K562 (cell line): ENCODE data around the gene NRG3. TPM values are rescaled to one million over a fixed set of nuclear protein-coding genes. Genes with fewer than 3 reads are reported as not detected.
"Not testable (repeated sequence)": the region's sequence is repeated elsewhere in the genome, so short reads cannot be mapped to it uniquely, and the experiment has no call there.

Experiments
- ATAC-seq: fragments of 200-7000 bp; cut with Tn5 transposase; 3 replicates; pipeline ENCODE4 v1.9.1; 2020; ENCODE audit warnings: moderate library complexity
- BruUV-seq: library from RNA; stranded (reverse); fragments of 400-500 nt; replicated peaks from 2 replicates; lab custom pipeline; 2021; lab: Mats Ljungman, UMichigan
- CTCF ChIA-PET: fragments of 300-600 bp; formaldehyde crosslinking; extraction: SDS; loops from one replicate; lab custom pipeline; 2021; ENCODE audit warnings: low intra/inter-chr PET ratio; lab: Yijun Ruan, JAX
- POLR2A ChIA-PET: fragments of 300-600, 350-650 bp; sonication (Branson Sonifier 250); formaldehyde crosslinking; extraction: SDS; loops from one replicate; lab custom pipeline; 2021; ENCODE audit warnings: antibody characterized with exemption, inconsistent platforms; lab: Yijun Ruan, JAX
- DNase-seq, 4 experiments: peaks; one replicate each; pipeline versions ENCODE4 v3.0.0 to v3.0.0-alpha.2; 2011 to 2018; ENCODE audit warnings: low spot score in 3 of 4, mixed read lengths in 3 of 4; ENCODE audit errors: extremely low read depth in 1 of 4
- FAIRE-seq: peaks from 2 replicates; lab custom pipeline; 2011; peaks lifted over from hg19 to GRCh38; lab: Jason Lieb, UNC
- H2AFZ ChIP-seq: 2 replicates; pipeline ENCODE4 v1.6.0; 2011; ENCODE audit warnings: low read depth, low read length, control low read depth, inconsistent platforms
- H3K27ac ChIP-seq: fragments of 200-600 bp; 3 replicates; pipeline ENCODE4 v1.8.0; 2011; ENCODE audit warnings: low read depth, mild to moderate bottlenecking, control low read depth, inconsistent platforms, low read length, moderate library complexity, mixed read lengths; ENCODE audit errors: extremely low read depth
- H3K27me3 ChIP-seq, 2 experiments: fragments of 300-600 bp in 1 of 2; 2 replicates in 1 of 2; 3 replicates in 1 of 2; pipeline versions ENCODE4 v1.6.0 to v1.8.0; 2011; ENCODE audit warnings: inconsistent platforms in 2 of 2, low read length in 2 of 2, mild to moderate bottlenecking in 1 of 2, mixed read lengths in 1 of 2, moderate library complexity in 1 of 2; ENCODE audit not compliant: control insufficient read depth in 2 of 2, insufficient read depth in 2 of 2
- H3K36me3 ChIP-seq: fragments of 300-600 bp; 3 replicates; pipeline ENCODE4 v1.8.0; 2011; ENCODE audit warnings: mild to moderate bottlenecking, low read length, inconsistent platforms; ENCODE audit not compliant: control insufficient read depth, insufficient read depth
- H3K4me1 ChIP-seq, 2 experiments: fragments of 200-600 bp in 1 of 2; replicated peaks in 1 of 2; 2 replicates in 1 of 2; 3 replicates in 1 of 2; pipeline versions ENCODE4 v1.5.1 to v1.8.0; 2011; ENCODE audit warnings: inconsistent platforms in 2 of 2, low read length in 2 of 2, mild to moderate bottlenecking in 1 of 2, mixed read lengths in 1 of 2, moderate library complexity in 1 of 2; ENCODE audit not compliant: control insufficient read depth in 2 of 2, insufficient read depth in 2 of 2
- H3K4me2 ChIP-seq: 2 replicates; pipeline ENCODE4 v1.6.1; 2011; ENCODE audit warnings: low read length, control low read depth, inconsistent platforms, mixed read lengths; ENCODE audit not compliant: insufficient read depth
- H3K4me3 ChIP-seq: fragments of 200-600 bp; sonication (generic), shearing (Covaris generic); 2 replicates; pipeline ENCODE4 v1.5.1; 2016; ENCODE audit warnings: control low read depth, inconsistent platforms
- H3K79me2 ChIP-seq: fragments of 200-600 bp; 3 replicates; pipeline ENCODE4 v1.8.0; 2011; ENCODE audit warnings: low read length, inconsistent platforms; ENCODE audit not compliant: control insufficient read depth, insufficient read depth
- H3K9ac ChIP-seq, 2 experiments: 2 replicates each; pipeline versions ENCODE4 v1.6.0 to v1.6.1; 2011; ENCODE audit warnings: low read depth in 2 of 2, low read length in 2 of 2, control low read depth in 1 of 2, inconsistent platforms in 1 of 2, mild to moderate bottlenecking in 1 of 2, mixed read lengths in 1 of 2; ENCODE audit not compliant: insufficient read depth in 1 of 2
- H3K9me1 ChIP-seq: one replicate; pipeline ENCODE4 v1.6.0; 2011; ENCODE audit warnings: inconsistent platforms, mild to moderate bottlenecking, low read length, moderate library complexity; ENCODE audit not compliant: control insufficient read depth, insufficient read depth
- H3K9me3 ChIP-seq: replicated peaks from 2 replicates; pipeline ENCODE4 v1.5.1; 2011; ENCODE audit warnings: low read depth, low read length, inconsistent platforms; ENCODE audit not compliant: control insufficient read depth, insufficient read depth
- H4K20me1 ChIP-seq: replicated peaks from 2 replicates; pipeline ENCODE4 v1.6.1; 2011; ENCODE audit warnings: low read length, inconsistent platforms, mixed read lengths; ENCODE audit not compliant: control insufficient read depth, insufficient read depth
- NCOA2 ChIP-seq, 2 experiments: fragments of 450-650 bp; IDR thresholded peaks; 2 replicates each; pipeline ENCODE4 v1.6.1; 2018; ENCODE audit warnings: mild to moderate bottlenecking in 2 of 2, moderate library complexity in 1 of 2; ENCODE audit not compliant: partially characterized antibody in 2 of 2
- SRF ChIP-seq, 2 experiments: fragments of 250-450, 450-650 bp in 1 of 2; sonication (Bioruptor Pico) in 1 of 2; sonication (generic) in 1 of 2; formaldehyde crosslinking; IDR thresholded peaks; 2 replicates each; pipeline versions ENCODE4 v1.5.0 to v1.5.1; 2020 to 2022; ENCODE audit warnings: mild to moderate bottlenecking in 1 of 2, missing genetic modification reagents in 1 of 2
- WGBS: fragments of 100-300 bp; shearing (Covaris generic); methylation state at CpG from one replicate; pipeline ENCODE4 v1.1.6; 2016; ENCODE audit warnings: low coverage, mixed read lengths; ENCODE audit not compliant: insufficient coverage; ENCODE audit errors: missing lambda C conversion rate; 5-methylcytosine and 5-hydroxymethylcytosine counted together
- in situ Hi-C: fragments of 300-500 bp; cut with MboI; formaldehyde crosslinking; loops from 4 replicates; pipeline ENCODE4 v1.15.0; 2018; ENCODE audit warnings: inconsistent platforms, mixed read lengths
- intact Hi-C: fragments of 100-400 bp; cut with micrococcal nuclease; formaldehyde crosslinking; loops from 2 replicates; pipeline ENCODE4 v1.14.2; 2022
- polyA plus RNA-seq, 8 experiments: library from polyadenylated mRNA; depleted of rRNA in 4 of 8; stranded (reverse) in 5 of 8; unstranded in 3 of 8; fragments of >200 nt; fragmentation: Nextera tagmentation in 2 of 8; fragmentation: Illumina TruSeq in 1 of 8; extraction: Ambion mirVana in 2 of 8; extraction: Trizol in 1 of 8; gene quantifications; 2 replicates each; pipeline versions ENCODE4 v1.2.1 to v1.2.3, GENCODE V29; 2011 to 2014; ENCODE audit warnings: inconsistent platforms in 1 of 8, missing spikeins in 1 of 8
- total RNA-seq, 7 experiments: library from RNA; depleted of rRNA in 6 of 7; stranded (reverse); fragments of >200 nt in 6 of 7; fragmentation: Illumina TruSeq in 2 of 7; extraction: Trizol in 2 of 7; gene quantifications; 2 replicates each; pipeline versions ENCODE4 v1.2.1 to v1.2.3, GENCODE V29; 2011 to 2021; ENCODE audit warnings: low replicate concordance in 1 of 7

Gene NRG3
- total and polyA plus RNA-seq, 9 of the 15 experiments (the other 6 are each of a cell fraction or from before 2014, with no cell fraction given), result not detected

- ATAC-seq (no peak), FAIRE-seq (no peak), DNase-seq (no peak)
- ChIA-PET POLR2A (no interaction called here), CTCF (no interaction called here)
- H3K9me3 ChIP-seq, result no peaks in the 10 kb centered on the region; the same call in 1 of the 2 replicates
- intact Hi-C loops, result no loop called here
- H3K4me3 ChIP-seq, result no peak overlapping the region
- 0% methylated on average over 1 of the region's 1 CpG for WGBS
- H3K9ac ChIP-seq, result no peak overlapping the region
- H4K20me1 ChIP-seq, result no peaks in the 10 kb centered on the region
- in situ Hi-C loops, result no loop called here
- H3K27ac ChIP-seq, result no peak overlapping the region
- no TSS peak for BruUV-seq
- no peaks in the 10 kb centered on the region for H3K9me1 ChIP-seq
- H3K27me3 ChIP-seq, result no peaks in the 10 kb centered on the region
- H3K36me3 ChIP-seq, result no peaks in the 10 kb centered on the region
- no peak overlapping the region for H3K4me2 ChIP-seq
- no peaks in the 10 kb centered on the region for H3K4me1 ChIP-seq
- no peak for TF ChIP-seq SRF (CRISPR knock-in tag; IDR thresholded peaks at IDR 0.05)
- no peak for TF ChIP-seq NCOA2 (IDR thresholded peaks at IDR 0.05; ENCODE audit: partially characterized antibody in 2 of 2)
- H2AFZ ChIP-seq, result no peak overlapping the region
- H3K79me2 ChIP-seq, result no peaks in the 10 kb centered on the region
These were observed 181.4 kb downstream of the NRG3 start for GRCh38 chr10:82056391-82056790.

GRCh38 chr10:82067192-82067591, 192.2 kb downstream of the NRG3 start:
- BruUV-seq, H3K27me3 ChIP-seq, CTCF ChIA-PET, H3K4me3 ChIP-seq, in situ Hi-C loops, H3K79me2 ChIP-seq, H3K36me3 ChIP-seq, H3K9me3 ChIP-seq, H3K4me2 ChIP-seq, H2AFZ ChIP-seq, ATAC-seq, DNase-seq, H3K4me1 ChIP-seq, FAIRE-seq, H3K9ac ChIP-seq, H3K27ac ChIP-seq, POLR2A ChIA-PET, intact Hi-C loops, H3K9me1 ChIP-seq, H4K20me1 ChIP-seq: not testable (repeated sequence)
- WGBS, result 0% methylated on average over 6 of the region's 6 CpGs
